B cell (primary cell): ENCODE results near the gene CDK10. TPM values are rescaled to one million over a fixed set of nuclear protein-coding genes. Genes with fewer than 3 reads are reported as not detected.
A peak's percentile ranks its signal among the peaks of the same experiment; 100 is the strongest.

ENCODE experiments used
- ATAC-seq: fragments of 200-7000 bp; cut with Tn5 transposase; one replicate; pipeline ENCODE4 v1.10.0; 2021; ENCODE audit warnings: low read depth, mild to moderate bottlenecking, moderate number of reproducible peaks, moderate library complexity
- CTCF ChIA-PET: fragments of 350-600 bp; sonication (Branson Sonifier 250); formaldehyde crosslinking; loops from one replicate; lab custom pipeline; 2021; ENCODE audit warnings: antibody characterized with exemption, inconsistent platforms; lab: Charles Lee
- POLR2A ChIA-PET: fragments of 350-600 bp; sonication (Branson Sonifier 250); formaldehyde crosslinking; loops from one replicate; lab custom pipeline; 2021; ENCODE audit warnings: antibody characterized with exemption; lab: Charles Lee
- DNase-seq: peaks from one replicate; pipeline ENCODE4 v3.0.0; 2013
- H2AFZ ChIP-seq: 2 replicates; pipeline ENCODE4 v1.6.1; 2012; ENCODE audit warnings: mild to moderate bottlenecking, low read depth, low read length; ENCODE audit not compliant: insufficient read depth, poor library complexity, severe bottlenecking
- H3K27ac ChIP-seq, 2 donors: 1 replicate in 1 of 2; 2 replicates in 1 of 2; pipeline ENCODE4 v1.5.1; 2012 to 2013; ENCODE audit warnings: low read length in 2 of 2, mild to moderate bottlenecking in 2 of 2, moderate library complexity in 1 of 2
- H3K27me3 ChIP-seq, 4 experiments: fragments of 200-600 bp in 1 of 4; sonication (generic) in 1 of 4; replicated peaks in 1 of 4; 1 replicate in 2 of 4; 2 replicates in 2 of 4; pipeline versions ENCODE4 v1.6.1 to v1.7.0; 2013 to 2016; ENCODE audit warnings: low read length in 3 of 4, mild to moderate bottlenecking in 2 of 4, mixed read lengths in 1 of 4, moderate library complexity in 1 of 4; ENCODE audit not compliant: insufficient read depth in 4 of 4, control insufficient read depth in 3 of 4; ENCODE audit errors: control extremely low read depth in 1 of 4
- H3K36me3 ChIP-seq, 2 experiments: replicated peaks in 1 of 2; 1 replicate in 1 of 2; 2 replicates in 1 of 2; pipeline versions ENCODE4 v1.6.1 to v1.7.1; 2013; ENCODE audit warnings: low read length in 1 of 2; ENCODE audit not compliant: insufficient read depth in 2 of 2, control insufficient read depth in 1 of 2; ENCODE audit errors: control extremely low read depth in 1 of 2, extremely low read depth in 1 of 2
- H3K4me1 ChIP-seq, 2 donors: fragments of 200-600 bp in 1 of 2; sonication (generic) in 1 of 2; 1 replicate in 1 of 2; 2 replicates in 1 of 2; pipeline versions ENCODE4 v1.5.1 to v1.6.1; 2013 to 2017; ENCODE audit warnings: low read length in 2 of 2; ENCODE audit not compliant: control insufficient read depth in 2 of 2, insufficient read depth in 2 of 2
- H3K4me2 ChIP-seq: replicated peaks from 2 replicates; pipeline ENCODE3; 2012; ENCODE audit warnings: mild to moderate bottlenecking, low read depth, low read length; ENCODE audit not compliant: poor library complexity, severe bottlenecking
- H3K4me3 ChIP-seq, 5 experiments: fragments of 200-600 bp in 1 of 5; sonication (generic) in 1 of 5; 1 replicate in 3 of 5; 2 replicates in 2 of 5; pipeline versions ENCODE4 v1.5.1 to v1.7.0; 2011 to 2016; ENCODE audit warnings: low read length in 4 of 5, mild to moderate bottlenecking in 4 of 5, low read depth in 2 of 5, control low read depth in 1 of 5, moderate library complexity in 1 of 5; ENCODE audit not compliant: insufficient read depth in 1 of 5; ENCODE audit errors: control extremely low read depth in 1 of 5, extremely low read depth in 1 of 5
- H3K79me2 ChIP-seq: fragments of 200-600 bp; sonication (generic); one replicate; pipeline ENCODE4 v1.6.0; 2016; ENCODE audit warnings: low read length; ENCODE audit not compliant: control insufficient read depth, insufficient read depth
- H3K9ac ChIP-seq: fragments of 200-600 bp; sonication (generic); 2 replicates; pipeline ENCODE4 v1.6.1; 2017; ENCODE audit warnings: mild to moderate bottlenecking, low read length, moderate library complexity
- H3K9me3 ChIP-seq, 3 donors: one replicate each; pipeline versions ENCODE4 v1.6.1 to v1.7.1; 2013; ENCODE audit warnings: low read length in 2 of 3; ENCODE audit not compliant: control insufficient read depth in 2 of 3, insufficient read depth in 1 of 3; ENCODE audit errors: control extremely low read depth in 1 of 3
- H4K20me1 ChIP-seq: 2 replicates; pipeline ENCODE4 v1.6.0; 2012; ENCODE audit warnings: mild to moderate bottlenecking, low read length; ENCODE audit not compliant: insufficient read depth, control insufficient read depth, poor library complexity, severe bottlenecking
- H3K27ac Mint-ChIP-seq: one replicate; pipeline ENCODE4 v1.8.0; 2021; ENCODE audit warnings: mixed read lengths
- H3K27me3 Mint-ChIP-seq: one replicate; pipeline ENCODE4 v1.8.0; 2021; ENCODE audit warnings: mixed read lengths
- H3K4me1 Mint-ChIP-seq: one replicate; pipeline ENCODE4 v1.8.0; 2021; ENCODE audit warnings: mixed read lengths
- H3K4me3 Mint-ChIP-seq: one replicate; pipeline ENCODE4 v1.8.0; 2021; ENCODE audit warnings: mixed read lengths
- H3K9me3 Mint-ChIP-seq: one replicate; pipeline ENCODE4 v1.8.0; 2022; ENCODE audit warnings: mixed read lengths; ENCODE audit not compliant: insufficient read depth
- EZH2 ChIP-seq: IDR thresholded peaks from 2 replicates; pipeline ENCODE4 v1.6.1; 2012; ENCODE audit warnings: borderline replicate concordance, low read depth, mild to moderate bottlenecking, moderate library complexity, low read length; ENCODE audit not compliant: insufficient read depth, poor library complexity, severe bottlenecking
- WGBS: methylation state at CpG from one replicate; pipeline ENCODE4 v1.1.5; 2013; ENCODE audit warnings: missing lambda C conversion rate; ENCODE audit not compliant: insufficient coverage; 5-methylcytosine and 5-hydroxymethylcytosine counted together
- intact Hi-C: fragments of 100-400 bp; cut with micrococcal nuclease; formaldehyde crosslinking; loops from one replicate; pipeline ENCODE4 v1.10.0; 2022
- polyA plus RNA-seq: library from polyadenylated mRNA; depleted of rRNA; stranded (reverse); fragments of >200 nt; gene quantifications from 2 replicates; pipeline ENCODE4 v1.2.3, GENCODE V29; 2012
- total RNA-seq, 2 donors: library from RNA; stranded (reverse); fragments of 120-200 nt in 1 of 2; gene quantifications; 1 replicate in 1 of 2; 2 replicates in 1 of 2; pipeline versions ENCODE4 v1.2.3 to v1.2.4, GENCODE V29; 2013 to 2022
- TF ChIP-seq, protein P1 (sequence below): fragments of 200-600 bp; IDR thresholded peaks from one replicate; pipeline ENCODE4 v1.8.0; 2022; ENCODE audit warnings: antibody characterized with exemption, mild to moderate bottlenecking

The CDK10 gene
- total and polyA plus RNA-seq, 2 donors (not counting 1 experiment from before 2014, with no cell fraction given), result 114 to 145 TPM

DNA sequence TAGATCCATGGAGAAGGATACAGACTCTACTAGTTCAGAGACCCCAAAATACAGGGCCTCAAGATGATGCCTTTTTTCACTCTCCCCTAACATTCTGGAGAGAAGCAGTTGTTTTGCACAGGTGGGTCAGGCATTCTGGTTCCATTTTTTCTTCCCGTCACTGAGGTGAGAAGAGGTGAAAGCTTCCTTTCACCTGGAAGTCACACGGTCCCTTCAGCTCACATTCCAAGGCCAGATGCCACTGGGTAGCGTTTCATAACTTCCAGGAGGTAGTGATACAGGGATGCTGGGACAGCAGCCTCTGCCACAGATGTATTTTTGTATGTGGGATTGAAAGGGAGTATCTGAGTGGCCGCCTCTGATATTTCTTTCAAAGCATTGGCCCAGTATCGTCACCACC lies 1.9 kb downstream of the CDK10 start:
- Histone ChIP-seq H2AFZ (no peak overlapping the region), H3K4me2 (no peak overlapping the region), H3K4me1 (peaks cover 7 to 15% of the 10 kb centered on the region in 2 donors), H3K36me3 (peaks cover 2 to 25% of the 10 kb centered on the region in 2 experiments), H3K9ac (no peak overlapping the region), H3K27ac (no peak overlapping the region), H4K20me1 (peaks cover 13% of the 10 kb centered on the region), H3K9me3 (no peaks in the 10 kb centered on the region), H3K79me2 (peaks cover 32% of the 10 kb centered on the region), H3K4me3 (no peak overlapping the region), H3K27me3 (no peaks in the 10 kb centered on the region)
- WGBS, result 100% methylated on average over 3 of the region's 5 CpGs
- no peak for TF ChIP-seq EZH2
- TF ChIP-seq, protein P1, sequence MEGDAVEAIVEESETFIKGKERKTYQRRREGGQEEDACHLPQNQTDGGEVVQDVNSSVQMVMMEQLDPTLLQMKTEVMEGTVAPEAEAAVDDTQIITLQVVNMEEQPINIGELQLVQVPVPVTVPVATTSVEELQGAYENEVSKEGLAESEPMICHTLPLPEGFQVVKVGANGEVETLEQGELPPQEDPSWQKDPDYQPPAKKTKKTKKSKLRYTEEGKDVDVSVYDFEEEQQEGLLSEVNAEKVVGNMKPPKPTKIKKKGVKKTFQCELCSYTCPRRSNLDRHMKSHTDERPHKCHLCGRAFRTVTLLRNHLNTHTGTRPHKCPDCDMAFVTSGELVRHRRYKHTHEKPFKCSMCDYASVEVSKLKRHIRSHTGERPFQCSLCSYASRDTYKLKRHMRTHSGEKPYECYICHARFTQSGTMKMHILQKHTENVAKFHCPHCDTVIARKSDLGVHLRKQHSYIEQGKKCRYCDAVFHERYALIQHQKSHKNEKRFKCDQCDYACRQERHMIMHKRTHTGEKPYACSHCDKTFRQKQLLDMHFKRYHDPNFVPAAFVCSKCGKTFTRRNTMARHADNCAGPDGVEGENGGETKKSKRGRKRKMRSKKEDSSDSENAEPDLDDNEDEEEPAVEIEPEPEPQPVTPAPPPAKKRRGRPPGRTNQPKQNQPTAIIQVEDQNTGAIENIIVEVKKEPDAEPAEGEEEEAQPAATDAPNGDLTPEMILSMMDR, result no peak
- Mint-ChIP-seq H3K4me3 (peak overlapping the region; percentile 59), H3K4me1 (peaks cover 18% of the 10 kb centered on the region), H3K9me3 (no peaks in the 10 kb centered on the region), H3K27me3 (no peaks in the 10 kb centered on the region), H3K27ac (peak overlapping the region; percentile 50)
- ATAC-seq, result no peak
- intact Hi-C loops, result loop anchor here (5.0 kb wide), 2 partner anchors 34 to 126 kb away; partner anchors contain the start of genes RPL13, VPS9D1 and ZNF276
- DNase-seq, result peak; percentile 5
- CTCF ChIA-PET, result interaction anchor here (0.7 kb wide), 1 partner anchor 31 kb away, joined by 3 read pairs; no protein-coding TSS in a partner anchor
- POLR2A ChIA-PET, result no interaction called here

GRCh38 chr16:89689142-89689541 lies 2.7 kb downstream of the CDK10 start:
- POLR2A ChIA-PET, result no interaction called here

More at GRCh38 chr16:89689142-89689541, 2.7 kb downstream of the CDK10 start:
- Histone ChIP-seq H3K79me2 (peaks cover 32% of the 10 kb centered on the region), H3K9me3 (no peaks in the 10 kb centered on the region), H3K36me3 (peaks cover 2 to 33% of the 10 kb centered on the region in 2 experiments), H3K4me2 (no peak overlapping the region), H3K27ac (no peak overlapping the region), H3K9ac (no peak overlapping the region), H4K20me1 (peaks cover 13% of the 10 kb centered on the region), H3K27me3 (no peaks in the 10 kb centered on the region), H3K4me3 (no peak overlapping the region), H3K4me1 (peaks cover 7 to 21% of the 10 kb centered on the region in 2 donors), H2AFZ (no peak overlapping the region)
- CTCF ChIA-PET, result interaction anchor here (0.7 kb wide), 1 partner anchor 111 kb away, joined by 4 read pairs; no protein-coding TSS in a partner anchor
- ATAC-seq, result no peak
- WGBS, result 97% methylated on average over 12 of the region's 13 CpGs
- Mint-ChIP-seq H3K4me1 (peaks cover 18% of the 10 kb centered on the region), H3K9me3 (no peaks in the 10 kb centered on the region), H3K27ac (no peak overlapping the region), H3K4me3 (no peak overlapping the region), H3K27me3 (no peaks in the 10 kb centered on the region)
- intact Hi-C loops, result loop anchor here (5.0 kb wide), 2 partner anchors 33 to 127 kb away; partner anchors contain the start of genes RPL13, VPS9D1 and ZNF276
- DNase-seq, result peak; percentile 8
- TF ChIP-seq, protein P1, result no peak
- TF ChIP-seq EZH2, result no peak
